CD8-positive, alpha-beta memory T cell (primary cell): ENCODE measurements around the gene VDAC2. TPM values are rescaled to one million over a fixed set of nuclear protein-coding genes. Genes with fewer than 3 reads are reported as not detected.
"Not testable (repeated sequence)": the region's sequence is repeated elsewhere in the genome, so short reads cannot be mapped to it uniquely, and the experiment has no call there.

ENCODE experiments used
- CTCF ChIA-PET: fragments of 350-600 bp; sonication (Branson Sonifier 250); formaldehyde crosslinking; loops from one replicate; lab custom pipeline; 2021; ENCODE audit warnings: antibody characterized with exemption; lab: Charles Lee
- POLR2A ChIA-PET: fragments of 350-600 bp; sonication (Branson Sonifier 250); formaldehyde crosslinking; loops from one replicate; lab custom pipeline; 2021; ENCODE audit warnings: antibody characterized with exemption; lab: Charles Lee
- DNase-seq, 5 donors: peaks; one replicate each; pipeline versions ENCODE4 v3.0.0 to v3.0.0-alpha.2; 2020 to 2022; ENCODE audit warnings: mixed read lengths in 1 of 5
- H3K27ac ChIP-seq: one replicate; pipeline ENCODE4 v1.7.0; 2013; ENCODE audit warnings: low read depth, mild to moderate bottlenecking, low read length, moderate library complexity
- H3K27me3 ChIP-seq: 2 replicates; pipeline ENCODE4 v1.7.0; 2013; ENCODE audit warnings: low read length, mild to moderate bottlenecking; ENCODE audit not compliant: insufficient read depth, poor library complexity, severe bottlenecking
- H3K36me3 ChIP-seq: 2 replicates; pipeline ENCODE4 v1.7.0; 2013; ENCODE audit warnings: mild to moderate bottlenecking, low read length, moderate library complexity; ENCODE audit not compliant: insufficient read depth
- H3K4me1 ChIP-seq: 2 replicates; pipeline ENCODE4 v1.7.0; 2013; ENCODE audit warnings: mild to moderate bottlenecking, low read length, moderate library complexity; ENCODE audit not compliant: insufficient read depth
- H3K4me3 ChIP-seq: 2 replicates; pipeline ENCODE4 v1.7.0; 2013; ENCODE audit warnings: mild to moderate bottlenecking, low read length
- H3K9me3 ChIP-seq: 2 replicates; pipeline ENCODE4 v1.7.0; 2013; ENCODE audit warnings: mild to moderate bottlenecking, low read length
- H3K27ac Mint-ChIP-seq, 8 donors: one replicate each; pipeline ENCODE4 v1.8.0; 2020 to 2021; ENCODE audit warnings: mixed read lengths in 8 of 8, mild to moderate bottlenecking in 6 of 8, inconsistent platforms in 3 of 8, moderate library complexity in 3 of 8
- H3K27me3 Mint-ChIP-seq, 2 donors: one replicate each; pipeline ENCODE4 v1.8.0; 2020 to 2021; ENCODE audit warnings: mixed read lengths in 2 of 2, mild to moderate bottlenecking in 1 of 2, moderate library complexity in 1 of 2
- H3K36me3 Mint-ChIP-seq, 3 donors: one replicate each; pipeline ENCODE4 v1.8.0; 2020 to 2021; ENCODE audit warnings: mixed read lengths in 3 of 3, inconsistent platforms in 1 of 3, mild to moderate bottlenecking in 1 of 3
- H3K4me1 Mint-ChIP-seq, 3 donors: one replicate each; pipeline ENCODE4 v1.8.0; 2020 to 2021; ENCODE audit warnings: mixed read lengths in 3 of 3, inconsistent platforms in 1 of 3, mild to moderate bottlenecking in 1 of 3
- H3K4me3 Mint-ChIP-seq, 7 donors: one replicate each; pipeline ENCODE4 v1.8.0; 2020 to 2021; ENCODE audit warnings: mixed read lengths in 7 of 7, mild to moderate bottlenecking in 6 of 7, moderate library complexity in 4 of 7, inconsistent platforms in 2 of 7
- H3K9me3 Mint-ChIP-seq, 5 donors: one replicate each; pipeline ENCODE4 v1.8.0; 2020 to 2022; ENCODE audit warnings: mixed read lengths in 5 of 5, mild to moderate bottlenecking in 3 of 5, moderate library complexity in 2 of 5, inconsistent platforms in 1 of 5
- polyA plus RNA-seq: library from polyadenylated mRNA; unstranded; fragments of 300-500 nt; fragmentation: Illumina TruSeq; gene quantifications from one replicate; pipeline ENCODE4 v1.2.3, GENCODE V29; 2021
- total RNA-seq, 2 experiments: library from RNA; stranded (reverse); gene quantifications; one replicate each; pipeline ENCODE4 v1.2.3, GENCODE V29; 2021

Gene VDAC2
- total and polyA plus RNA-seq, 3 experiments from 2014 or later: 149 to 261 (median 247) TPM

GRCh38 chr10:75189266-75190096 is 21.1 kb upstream of the VDAC2 start:
- Histone ChIP-seq H3K36me3 (no peaks in the 10 kb centered on the region), H3K27me3 (no peaks in the 10 kb centered on the region), H3K4me3 (no peak overlapping the region), H3K9me3 (no peaks in the 10 kb centered on the region), H3K4me1 (peaks cover 5% of the 10 kb centered on the region), H3K27ac (no peak overlapping the region)
- Mint-ChIP-seq H3K36me3 (peaks cover 0 to 2% (median 0%) of the 10 kb centered on the region in 3 donors), H3K4me1 (peaks cover 5 to 7% (median 6%) of the 10 kb centered on the region in 3 donors), H3K27me3 (no peaks in the 10 kb centered on the region), H3K27ac (peak overlapping the region in 4 of 8 donors; percentile 15 to 64 (median 40)), H3K4me3 (no peak overlapping the region), H3K9me3 (no peaks in the 10 kb centered on the region)
- POLR2A ChIA-PET: no interaction called here
- CTCF ChIA-PET: interaction anchor here (3.9 to 10.9 kb wide), 2 partner anchors 9 to 43 kb away, joined by 37 to 304 read pairs; partner anchors contain the start of gene COMTD1
- DNase-seq: no peak

- CTCF ChIA-PET: interaction anchor here (10.9 kb wide), 1 partner anchor 41 kb away, joined by 304 read pairs; the partner anchor contains the start of gene COMTD1
- H3K36me3 Mint-ChIP-seq: peaks cover 0 to 2% (median 0%) of the 10 kb centered on the region in 3 donors
- Histone ChIP-seq H3K36me3 (no peaks in the 10 kb centered on the region), H3K9me3 (no peaks in the 10 kb centered on the region), H3K4me1 (peaks cover 5% of the 10 kb centered on the region), H3K4me3 (no peak overlapping the region), H3K27me3 (no peaks in the 10 kb centered on the region), H3K27ac (no peak overlapping the region)
- no peaks in the 10 kb centered on the region for H3K27me3 Mint-ChIP-seq
- no peak for DNase-seq
- POLR2A ChIA-PET: no interaction called here
- no peaks in the 10 kb centered on the region for H3K9me3 Mint-ChIP-seq
- peaks cover 5 to 7% (median 6%) of the 10 kb centered on the region in 3 donors for H3K4me1 Mint-ChIP-seq
- no peak overlapping the region for H3K4me3 Mint-ChIP-seq
- H3K27ac Mint-ChIP-seq: peak overlapping the region in 3 of 8 donors; percentile 17 to 78 (median 38)
These were observed 18.6 kb upstream of the VDAC2 start for GRCh38 chr10:75191821-75192568.

GRCh38 chr10:75194625-75195024 is 16.0 kb upstream of the VDAC2 start:
- H3K4me3 ChIP-seq, H3K4me3 Mint-ChIP-seq, H3K36me3 ChIP-seq, H3K9me3 ChIP-seq, H3K36me3 Mint-ChIP-seq, H3K9me3 Mint-ChIP-seq, DNase-seq, H3K27ac ChIP-seq, H3K4me1 ChIP-seq, H3K4me1 Mint-ChIP-seq, H3K27me3 ChIP-seq, H3K27me3 Mint-ChIP-seq: not testable (repeated sequence)
- H3K27ac Mint-ChIP-seq: peak overlapping the region in 1 of 8 donors; percentile 44
- CTCF ChIA-PET: interaction anchor here (1.4 kb wide), 1 partner anchor 9 kb away, joined by 4 read pairs; no protein-coding TSS in a partner anchor
- POLR2A ChIA-PET: interaction anchor here (0.6 kb wide), 1 partner anchor 1032 kb away, joined by 3 read pairs; no protein-coding TSS in a partner anchor

GRCh38 chr10:75195035-75195763 is 15.4 kb upstream of the VDAC2 start:
- Histone ChIP-seq H3K27ac (no peak overlapping the region), H3K36me3 (no peaks in the 10 kb centered on the region), H3K27me3 (no peaks in the 10 kb centered on the region), H3K4me3 (no peak overlapping the region), H3K9me3 (no peaks in the 10 kb centered on the region), H3K4me1 (no peaks in the 10 kb centered on the region)
- H3K9me3 Mint-ChIP-seq: no peaks in the 10 kb centered on the region
- peak overlapping the region in 1 of 7 donors; percentile 52 for H3K4me3 Mint-ChIP-seq
- ChIA-PET POLR2A (interaction anchor here (1.1 kb wide), 1 partner anchor 14 kb away, joined by 4 read pairs; no protein-coding TSS in a partner anchor), CTCF (interaction anchor here (1.1 to 1.4 kb wide), 3 partner anchors 9 to 35 kb away, joined by 3 to 4 read pairs (median 3); no protein-coding TSS in a partner anchor)
- peaks cover 0 to 2% (median 0%) of the 10 kb centered on the region in 3 donors for H3K36me3 Mint-ChIP-seq
- H3K4me1 Mint-ChIP-seq: no peaks in the 10 kb centered on the region
- H3K27ac Mint-ChIP-seq: peak overlapping the region in 1 of 8 donors; percentile 44
- no peak for DNase-seq
- no peaks in the 10 kb centered on the region for H3K27me3 Mint-ChIP-seq

- H3K27ac ChIP-seq: no peak overlapping the region
- no peak overlapping the region for H3K27ac Mint-ChIP-seq
- no peaks in the 10 kb centered on the region for H3K9me3 ChIP-seq
- no peaks in the 10 kb centered on the region for H3K9me3 Mint-ChIP-seq
- POLR2A ChIA-PET: no interaction called here
- H3K27me3 Mint-ChIP-seq: no peaks in the 10 kb centered on the region
- H3K4me1 ChIP-seq: no peaks in the 10 kb centered on the region
- no peaks in the 10 kb centered on the region for H3K36me3 ChIP-seq
- no peak overlapping the region for H3K4me3 Mint-ChIP-seq
- peaks cover 0 to 2% (median 0%) of the 10 kb centered on the region in 3 donors for H3K36me3 Mint-ChIP-seq
- H3K4me1 Mint-ChIP-seq: no peaks in the 10 kb centered on the region
- DNase-seq: no peak
- no peak overlapping the region for H3K4me3 ChIP-seq
- CTCF ChIA-PET: interaction anchor here (1.7 to 6.4 kb wide), 2 partner anchors 9 to 39 kb away, joined by 5 to 37 read pairs; partner anchors contain the start of gene COMTD1
- H3K27me3 ChIP-seq: no peaks in the 10 kb centered on the region
These were observed 13.5 kb upstream of the VDAC2 start for GRCh38 chr10:75197066-75197465.

DNA sequence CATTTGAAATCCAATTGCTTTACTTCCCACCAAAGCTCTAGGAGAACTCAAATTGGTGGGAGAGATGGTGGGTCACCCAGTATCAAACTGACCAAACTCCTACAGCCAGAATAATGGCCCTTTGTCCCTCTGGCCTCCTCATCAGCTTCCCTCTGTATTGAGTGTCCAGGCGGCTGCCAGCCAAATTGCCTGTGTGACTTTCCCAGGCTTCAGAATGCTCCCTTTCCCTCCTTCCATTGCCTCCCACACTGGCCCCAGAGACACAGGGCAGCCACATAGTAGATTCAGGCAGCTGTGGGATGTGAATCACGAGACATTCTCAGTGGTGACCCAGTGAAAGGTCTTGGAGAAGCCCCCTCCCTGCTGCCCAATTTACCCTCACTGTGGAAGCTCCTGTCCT is 12.7 kb upstream of the VDAC2 start:
- ChIA-PET POLR2A (no interaction called here), CTCF (interaction anchor here (1.8 to 6.4 kb wide), 2 partner anchors 9 to 38 kb away, joined by 5 to 37 read pairs; partner anchors contain the start of gene COMTD1)
- Histone ChIP-seq H3K27me3 (no peaks in the 10 kb centered on the region), H3K9me3 (no peaks in the 10 kb centered on the region), H3K4me3 (no peak overlapping the region), H3K27ac (no peak overlapping the region), H3K4me1 (no peaks in the 10 kb centered on the region), H3K36me3 (no peaks in the 10 kb centered on the region)
- Mint-ChIP-seq H3K27ac (peak overlapping the region in 1 of 8 donors; percentile 48), H3K4me3 (no peak overlapping the region), H3K9me3 (no peaks in the 10 kb centered on the region), H3K36me3 (peaks cover 0 to 2% (median 0%) of the 10 kb centered on the region in 3 donors), H3K4me1 (no peaks in the 10 kb centered on the region), H3K27me3 (no peaks in the 10 kb centered on the region)
- no peak for DNase-seq

GRCh38 chr10:75199949-75200348 is 10.6 kb upstream of the VDAC2 start:
- H3K4me3 Mint-ChIP-seq, POLR2A ChIA-PET, H3K36me3 ChIP-seq, H3K36me3 Mint-ChIP-seq, H3K27me3 ChIP-seq, DNase-seq, H3K4me1 ChIP-seq, H3K9me3 ChIP-seq, H3K27me3 Mint-ChIP-seq, H3K4me3 ChIP-seq, H3K4me1 Mint-ChIP-seq, H3K9me3 Mint-ChIP-seq, H3K27ac ChIP-seq: not testable (repeated sequence)
- CTCF ChIA-PET: interaction anchor here (0.8 to 6.4 kb wide), 4 partner anchors 10 to 32 kb away, joined by 3 to 37 read pairs (median 3); partner anchors contain the start of gene VDAC2
- H3K27ac Mint-ChIP-seq: peak overlapping the region in 1 of 8 donors; percentile 9
